ENCODE data around the gene FILIP1L.

DNA sequence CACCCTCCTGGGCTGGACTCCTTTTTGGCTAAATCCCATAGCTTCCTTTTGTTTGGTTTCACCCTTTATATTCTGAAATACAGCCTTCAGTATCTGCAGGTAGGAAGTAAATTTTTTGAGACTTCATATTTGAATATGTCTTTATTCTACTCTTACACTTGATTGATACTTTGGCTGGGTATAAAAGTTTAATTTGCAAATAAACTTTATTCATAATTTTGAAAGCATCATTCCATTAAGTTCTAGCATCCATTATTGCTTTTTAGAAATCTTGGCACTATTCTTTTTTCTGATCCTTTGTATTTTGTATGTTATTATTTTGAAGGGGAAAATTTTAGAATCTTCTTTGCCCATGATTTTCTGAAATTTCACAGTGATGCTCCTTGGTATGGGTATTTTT is 41.3 kb upstream of the FILIP1L start:
- TF ChIP-seq, protein P1, sequence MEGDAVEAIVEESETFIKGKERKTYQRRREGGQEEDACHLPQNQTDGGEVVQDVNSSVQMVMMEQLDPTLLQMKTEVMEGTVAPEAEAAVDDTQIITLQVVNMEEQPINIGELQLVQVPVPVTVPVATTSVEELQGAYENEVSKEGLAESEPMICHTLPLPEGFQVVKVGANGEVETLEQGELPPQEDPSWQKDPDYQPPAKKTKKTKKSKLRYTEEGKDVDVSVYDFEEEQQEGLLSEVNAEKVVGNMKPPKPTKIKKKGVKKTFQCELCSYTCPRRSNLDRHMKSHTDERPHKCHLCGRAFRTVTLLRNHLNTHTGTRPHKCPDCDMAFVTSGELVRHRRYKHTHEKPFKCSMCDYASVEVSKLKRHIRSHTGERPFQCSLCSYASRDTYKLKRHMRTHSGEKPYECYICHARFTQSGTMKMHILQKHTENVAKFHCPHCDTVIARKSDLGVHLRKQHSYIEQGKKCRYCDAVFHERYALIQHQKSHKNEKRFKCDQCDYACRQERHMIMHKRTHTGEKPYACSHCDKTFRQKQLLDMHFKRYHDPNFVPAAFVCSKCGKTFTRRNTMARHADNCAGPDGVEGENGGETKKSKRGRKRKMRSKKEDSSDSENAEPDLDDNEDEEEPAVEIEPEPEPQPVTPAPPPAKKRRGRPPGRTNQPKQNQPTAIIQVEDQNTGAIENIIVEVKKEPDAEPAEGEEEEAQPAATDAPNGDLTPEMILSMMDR (conservative IDR thresholded peaks at IDR 0.05; ENCODE audit: low read length) = no peak
- TF ChIP-seq EZH2phosphoT487 (IDR thresholded peaks at IDR 0.05; ENCODE audit: borderline replicate concordance, low read depth, low read length) = no peak
